Prostate gland (tissue), 2 donors: ENCODE data around the gene STING1.

Source experiments
- CTCF ChIP-seq, 4 experiments: fragments of 200-600 bp in 2 of 4; fragments of 450-650 bp in 2 of 4; sonication (generic) in 2 of 4; IDR thresholded peaks; 1 replicate in 3 of 4; 2 replicates in 1 of 4; pipeline ENCODE4 v1.5.1; 2016 to 2019; ENCODE audit warnings: antibody characterized with exemption in 4 of 4, mild to moderate bottlenecking in 2 of 4, moderate library complexity in 2 of 4
- POLR2A ChIP-seq: fragments of 450-650 bp; IDR thresholded peaks from one replicate; pipeline ENCODE4 v1.6.1; 2016; ENCODE audit warnings: antibody characterized with exemption, mild to moderate bottlenecking

- no peak for TF ChIP-seq POLR2A
- no peak for TF ChIP-seq CTCF (IDR thresholded peaks at IDR 0.05)
Observed at GRCh38 chr5:139488260-139488659, 5.7 kb upstream of the STING1 start.
